ENCODE results near the gene POC1A.
A peak's percentile ranks its signal among the peaks of the same experiment; 100 is the strongest.

Gene POC1A

GRCh38 chr3:52150357-52150756 is 3.9 kb downstream of the POC1A start:
- DNase-seq: no peak

- no peak for DNase-seq
These were observed 4.5 kb downstream of the POC1A start for GRCh38 chr3:52149726-52150125.

- DNase-seq: no peak
These were observed 5.2 kb downstream of the POC1A start for GRCh38 chr3:52149021-52149420.

GRCh38 chr3:52147804-52148203 is 6.4 kb downstream of the POC1A start:
- no peak for DNase-seq

- DNase-seq: no peak
These were observed 7.4 kb downstream of the POC1A start for GRCh38 chr3:52146811-52147210.

- no peak for DNase-seq
These were observed 8.0 kb downstream of the POC1A start for GRCh38 chr3:52146189-52146588.

- DNase-seq: no peak
These were observed 8.5 kb downstream of the POC1A start for GRCh38 chr3:52145736-52146110.

GRCh38 chr3:52144796-52145735 is 9.2 kb downstream of the POC1A start:
- no peak for DNase-seq

GRCh38 chr3:52144034-52144795 is 10.0 kb downstream of the POC1A start:
- DNase-seq: peak; percentile 72 to 86 (median 80)

GRCh38 chr3:52143616-52144015 is 10.6 kb downstream of the POC1A start:
- no peak for DNase-seq

- no peak for DNase-seq
These were observed 11.1 kb downstream of the POC1A start for GRCh38 chr3:52143156-52143555.

- no peak for DNase-seq
These were observed 12.5 kb downstream of the POC1A start for GRCh38 chr3:52141751-52142150.

GRCh38 chr3:52140769-52141168 is 13.5 kb downstream of the POC1A start:
- no peak for DNase-seq

- no peak for DNase-seq
These were observed 14.2 kb downstream of the POC1A start for GRCh38 chr3:52140000-52140399.

GRCh38 chr3:52137311-52137710 is 16.9 kb downstream of the POC1A start:
- no peak for DNase-seq

GRCh38 chr3:52136513-52136912 is 17.7 kb downstream of the POC1A start:
- no peak for DNase-seq

GRCh38 chr3:52135332-52135731 is 18.9 kb downstream of the POC1A start:
- no peak for DNase-seq

- no peak for DNase-seq
These were observed 19.5 kb downstream of the POC1A start for GRCh38 chr3:52134761-52135160.

GRCh38 chr3:52132930-52133329 is 21.3 kb downstream of the POC1A start:
- no peak for DNase-seq

GRCh38 chr3:52132041-52132440 is 22.2 kb downstream of the POC1A start:
- DNase-seq: no peak

- DNase-seq: no peak
These were observed 23.1 kb downstream of the POC1A start for GRCh38 chr3:52130966-52131622.

- DNase-seq: no peak
These were observed 26.0 kb downstream of the POC1A start for GRCh38 chr3:52128118-52128683.

- DNase-seq: no peak
These were observed 27.7 kb downstream of the POC1A start for GRCh38 chr3:52126500-52126899.

Data from T-helper 1 cell (primary cell).